ENCODE measurements around the gene RAD23A.
A peak's percentile ranks its signal among the peaks of the same experiment; 100 is the strongest.
"Not testable (repeated sequence)": the region's sequence is repeated elsewhere in the genome, so short reads cannot be mapped to it uniquely, and the experiment has no call there.

RAD23A gene

DNA sequence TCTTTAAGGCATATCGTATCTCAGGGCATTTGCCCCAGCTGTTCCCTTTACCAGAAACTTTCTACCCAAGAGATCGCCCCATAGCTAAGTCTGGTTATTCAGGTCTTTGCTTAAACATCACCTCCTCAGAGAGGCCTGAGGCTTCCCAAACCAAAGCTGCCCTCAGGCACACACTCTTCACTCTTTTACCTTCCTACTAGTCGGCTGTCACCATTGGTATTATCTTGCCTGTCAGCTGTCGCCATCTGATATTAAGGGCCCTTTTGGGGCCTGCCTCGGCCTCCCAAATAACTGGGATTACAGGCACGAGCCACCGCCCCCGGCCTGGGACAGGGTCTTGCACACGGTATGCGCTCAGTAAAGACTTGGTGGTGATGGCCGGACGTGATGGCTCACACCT is 10.3 kb downstream of the RAD23A start:
- no peak for DNase-seq

DNA sequence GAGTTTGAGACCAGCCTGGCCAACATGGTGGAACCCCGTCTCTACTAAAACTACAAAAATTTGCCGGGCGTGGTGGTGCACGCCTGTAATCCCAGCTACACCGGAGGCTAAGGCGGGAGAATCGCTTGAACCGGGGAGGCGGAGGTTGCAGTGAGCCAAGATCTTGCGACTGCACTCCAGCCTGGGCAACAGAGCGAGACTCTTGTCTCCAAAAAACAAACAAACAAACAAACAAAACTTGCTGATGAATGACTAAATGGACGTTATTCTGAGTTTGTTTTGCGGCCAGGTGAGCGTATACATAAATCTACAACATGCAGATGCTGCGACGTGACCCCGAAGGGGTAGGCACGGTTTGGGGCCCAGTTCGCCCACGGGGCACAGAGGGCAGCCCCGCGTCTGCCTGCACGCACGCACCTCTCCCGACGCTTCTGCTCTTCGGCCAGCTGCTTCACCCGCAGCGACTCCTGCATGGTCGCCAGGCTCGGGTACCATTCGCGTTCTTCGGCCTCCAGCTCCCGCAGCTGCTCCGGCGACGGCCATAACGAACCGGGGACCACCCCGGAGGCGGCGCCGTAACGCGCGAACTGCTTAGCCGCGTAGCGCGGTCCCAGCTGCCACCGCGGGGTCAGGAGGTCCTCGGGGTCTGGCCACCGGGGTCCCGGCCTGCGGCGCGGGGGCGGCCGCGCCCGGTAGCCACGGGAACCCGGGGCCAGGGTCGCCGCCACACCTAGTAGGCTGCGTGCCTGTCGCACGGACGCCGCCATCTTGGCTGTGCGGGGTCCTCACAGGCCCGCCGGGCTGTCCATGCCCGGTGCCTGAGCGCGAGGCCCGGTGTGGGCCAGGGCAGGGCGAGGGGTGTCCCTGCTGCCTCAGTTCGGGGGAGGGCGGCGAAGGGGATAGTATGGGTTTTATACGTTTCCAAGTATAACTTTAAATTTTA is 11.1 kb downstream of the RAD23A start, which contains the start of gene GADD45GIP1:
GADD45GIP1 (minus strand) TSS at position 778 of the 943 bp plus-strand sequence; CDS start at position 767, 11 bp downstream.
- peak; percentile 80 for DNase-seq

DNA sequence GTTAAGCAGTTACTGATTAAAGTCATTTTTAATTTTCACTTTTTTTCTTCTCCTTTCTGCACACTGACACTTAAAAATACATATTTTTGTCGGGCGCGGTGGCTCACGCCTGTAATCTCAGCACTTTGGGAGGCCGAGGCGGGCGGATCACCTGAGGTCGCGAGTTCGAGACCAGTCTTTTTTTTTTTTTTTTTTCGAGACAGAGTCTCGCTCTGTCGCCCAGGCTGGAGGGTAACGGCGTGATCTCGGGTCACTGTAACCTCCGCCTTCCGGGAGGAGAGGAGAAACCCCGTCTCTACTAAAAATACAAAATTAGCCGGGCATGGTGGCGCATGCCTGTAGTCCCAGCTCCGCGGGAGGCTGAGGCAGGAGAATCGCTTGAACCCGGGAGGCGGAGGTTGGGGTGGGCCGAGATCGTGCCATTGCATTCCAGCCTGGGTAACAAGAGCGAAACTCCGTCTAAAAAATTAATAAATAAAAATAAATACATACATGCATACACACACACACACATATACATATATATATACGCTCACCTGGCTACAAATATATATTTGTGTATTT is 11.8 kb downstream of the RAD23A start:
- not testable (repeated sequence) for DNase-seq

DNA sequence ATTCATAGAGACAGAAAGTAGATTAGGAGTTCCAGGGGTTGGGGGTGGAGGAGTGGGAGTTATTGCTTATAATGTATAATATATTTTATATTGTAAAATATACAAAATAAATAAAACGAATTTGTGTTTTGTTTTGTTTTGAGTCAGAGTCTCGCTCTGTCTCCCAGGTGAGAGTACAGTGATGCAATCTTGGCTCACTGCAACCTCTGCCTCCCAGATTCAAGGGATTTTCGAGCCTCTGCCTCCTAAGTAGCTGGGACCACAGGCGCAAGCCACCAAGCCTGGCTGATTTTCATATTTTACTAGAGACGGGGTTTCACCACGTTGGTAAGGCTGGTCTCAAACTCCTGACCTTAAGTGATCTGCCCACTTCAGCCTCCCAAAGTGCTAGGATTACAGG is 13.8 kb downstream of the RAD23A start:
- DNase-seq, result no peak

DNA sequence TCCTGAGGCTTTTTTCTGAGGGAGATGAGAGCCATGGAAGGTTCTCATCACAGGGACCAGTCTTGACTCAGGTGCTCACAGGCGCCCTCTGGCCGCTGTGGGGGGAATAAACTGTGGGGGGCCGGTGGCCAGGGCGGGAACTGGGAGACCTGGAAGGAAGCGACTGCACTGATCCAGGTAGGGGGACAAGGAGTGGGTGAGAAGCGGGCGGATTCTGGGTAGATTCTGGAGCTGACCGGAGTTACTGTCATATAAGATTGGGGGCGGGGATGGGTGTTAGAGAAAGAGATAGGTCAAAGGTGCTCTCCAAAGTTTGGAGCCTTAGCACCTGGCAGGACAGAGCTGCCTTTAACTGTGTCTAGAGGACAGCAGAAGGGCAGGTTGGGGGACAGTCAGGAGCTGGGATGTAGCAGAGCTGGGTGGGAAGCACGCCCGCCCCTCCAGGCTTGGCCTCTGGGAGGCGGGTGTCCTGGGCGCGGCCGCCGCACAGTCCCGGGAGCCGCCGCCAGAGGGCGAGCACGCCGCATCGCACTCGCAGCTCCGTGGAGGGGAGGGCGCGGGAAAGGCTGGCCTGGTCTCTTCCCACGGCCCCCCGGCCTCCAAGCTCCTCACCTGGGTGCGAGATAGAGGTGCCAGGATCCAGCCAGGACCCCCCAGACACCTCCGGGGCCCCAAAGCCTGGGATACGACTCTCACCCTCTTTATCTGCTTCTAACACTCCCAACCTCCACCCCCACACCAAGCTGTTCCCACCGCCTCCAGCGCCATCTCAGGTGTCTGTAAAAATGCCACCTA is 19.6 kb downstream of the RAD23A start:
- peak; percentile 76 for DNase-seq

DNA sequence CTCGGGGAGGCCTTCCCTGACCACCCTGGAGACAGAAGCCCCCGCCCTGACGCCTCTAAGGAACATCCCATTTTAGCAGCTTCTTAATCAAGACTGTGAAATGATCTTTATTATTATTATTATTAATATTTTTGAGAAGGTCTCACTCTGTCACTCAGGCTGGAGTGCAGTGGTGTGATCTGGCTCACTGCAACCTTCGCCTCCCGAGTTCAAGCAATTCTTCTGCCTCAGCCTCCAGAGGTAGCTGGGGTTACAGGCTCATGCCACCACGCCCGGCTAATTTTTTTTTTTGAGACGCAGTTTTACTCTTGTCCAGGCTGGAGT is 20.1 kb downstream of the RAD23A start:
- DNase-seq, result no peak

DNA sequence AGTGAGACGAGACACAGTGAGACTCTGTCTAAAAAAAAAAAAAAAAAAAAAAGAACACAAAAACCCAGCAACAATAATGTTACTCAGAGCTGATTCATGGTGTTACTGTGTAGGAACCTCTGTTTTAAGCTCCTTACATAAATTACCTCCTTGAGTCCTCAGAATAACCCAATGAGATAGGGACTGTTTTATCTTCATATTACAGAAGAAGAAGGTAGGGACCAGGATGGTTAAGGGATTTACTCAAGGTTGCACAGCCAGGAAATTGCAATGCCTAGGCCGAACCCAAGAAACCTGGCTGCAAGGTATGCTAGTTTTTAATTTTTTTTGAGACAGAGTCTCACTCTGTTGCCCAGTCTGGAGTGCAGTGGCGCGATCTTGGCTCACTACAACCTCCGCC is 22.2 kb downstream of the RAD23A start:
- no peak for DNase-seq

DNA sequence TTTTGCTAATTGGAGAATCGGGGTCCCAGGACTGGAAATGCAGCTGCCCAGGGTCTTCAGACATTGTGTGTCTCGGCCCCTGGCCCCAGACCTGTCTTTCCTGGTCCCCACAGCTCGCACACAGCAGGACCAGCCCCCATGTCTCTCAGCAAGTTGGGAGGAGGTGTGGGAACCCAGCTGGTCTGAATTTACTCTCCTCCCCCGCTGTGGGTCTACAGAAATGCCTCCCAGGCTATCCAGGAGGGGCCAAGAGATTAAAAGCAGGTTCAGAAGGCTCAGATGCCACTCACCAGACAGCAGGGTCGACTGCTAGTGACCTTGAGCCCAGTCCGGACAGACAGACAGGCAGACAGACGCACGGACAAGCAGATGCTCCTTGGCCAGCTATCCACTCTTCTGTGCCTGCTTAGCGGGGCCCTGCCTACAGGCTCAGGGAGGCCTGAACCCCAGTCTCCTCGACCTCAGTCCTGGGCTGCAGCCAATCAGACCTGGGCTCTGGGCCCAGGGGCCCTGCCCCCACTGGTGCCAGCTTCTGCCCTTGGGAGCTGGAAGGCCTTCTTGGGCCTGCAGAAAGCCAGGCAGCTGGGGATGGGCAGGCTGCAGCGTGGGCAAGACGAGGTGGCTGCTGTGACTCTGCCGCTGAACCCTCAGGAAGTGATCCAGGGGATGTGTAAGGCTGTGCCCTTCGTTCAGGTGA is 23.8 kb downstream of the RAD23A start, which contains the start of gene DAND5:
DAND5 (plus strand) TSS at position 285 of the 697 bp plus-strand sequence; CDS start at position 370, 85 bp downstream.
- DNase-seq, result no peak

DNA sequence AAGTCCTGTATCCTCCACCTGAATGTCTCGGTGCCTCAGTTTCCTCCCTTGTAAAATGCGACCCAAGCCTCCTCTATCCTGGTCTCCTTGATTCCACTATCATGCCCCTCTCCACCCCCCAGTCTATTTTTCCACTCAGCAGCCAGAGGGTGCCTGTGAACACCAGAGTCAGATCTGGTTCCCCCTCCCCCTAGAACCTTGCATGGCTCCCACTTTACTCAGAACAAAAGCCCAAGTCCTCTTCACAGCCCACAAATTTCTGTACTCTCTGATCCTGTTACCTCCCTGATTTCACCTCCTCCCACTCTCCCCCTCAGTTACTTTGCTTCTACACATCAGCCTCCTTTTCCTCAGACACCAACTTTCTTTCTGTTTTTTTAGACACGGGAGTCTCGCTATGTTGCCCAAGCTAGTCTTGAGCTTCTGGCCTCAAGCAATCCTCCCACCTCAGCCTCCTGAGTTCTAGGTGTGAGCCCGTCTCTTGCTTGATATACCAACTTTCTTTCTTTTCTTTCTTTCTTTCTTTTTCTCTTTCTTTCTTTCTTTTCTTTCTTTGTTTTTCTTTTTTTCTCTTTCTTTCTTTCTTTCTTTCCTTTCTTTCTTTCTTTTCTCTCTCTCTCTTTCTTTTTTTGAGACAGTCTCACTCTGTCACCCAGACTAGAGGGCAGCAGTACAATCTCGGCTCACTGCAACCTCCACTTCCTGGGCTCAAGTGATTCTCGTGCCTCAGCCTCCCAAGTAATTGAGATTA is 24.6 kb downstream of the RAD23A start:
- DNase-seq, result no peak

DNA sequence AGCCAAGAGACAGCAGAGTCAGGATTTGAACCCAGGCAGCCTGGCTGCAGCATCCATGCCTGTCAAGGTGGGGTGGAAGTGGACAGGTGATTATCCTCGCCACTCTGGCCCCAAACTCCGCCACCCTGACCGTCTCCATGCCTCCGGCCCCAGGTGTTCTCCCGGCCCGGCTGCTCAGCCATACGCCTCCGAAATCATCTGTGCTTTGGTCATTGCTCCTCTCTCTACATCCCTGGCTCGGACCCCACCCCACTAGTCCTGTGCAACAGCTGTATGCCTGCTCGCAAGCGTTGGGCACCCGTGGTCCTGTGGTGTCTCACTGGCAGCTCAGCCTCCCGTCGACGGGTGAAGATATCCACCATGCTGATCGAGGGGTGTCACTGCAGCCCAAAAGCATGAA is 27.6 kb downstream of the RAD23A start:
- DNase-seq, result no peak

DNA sequence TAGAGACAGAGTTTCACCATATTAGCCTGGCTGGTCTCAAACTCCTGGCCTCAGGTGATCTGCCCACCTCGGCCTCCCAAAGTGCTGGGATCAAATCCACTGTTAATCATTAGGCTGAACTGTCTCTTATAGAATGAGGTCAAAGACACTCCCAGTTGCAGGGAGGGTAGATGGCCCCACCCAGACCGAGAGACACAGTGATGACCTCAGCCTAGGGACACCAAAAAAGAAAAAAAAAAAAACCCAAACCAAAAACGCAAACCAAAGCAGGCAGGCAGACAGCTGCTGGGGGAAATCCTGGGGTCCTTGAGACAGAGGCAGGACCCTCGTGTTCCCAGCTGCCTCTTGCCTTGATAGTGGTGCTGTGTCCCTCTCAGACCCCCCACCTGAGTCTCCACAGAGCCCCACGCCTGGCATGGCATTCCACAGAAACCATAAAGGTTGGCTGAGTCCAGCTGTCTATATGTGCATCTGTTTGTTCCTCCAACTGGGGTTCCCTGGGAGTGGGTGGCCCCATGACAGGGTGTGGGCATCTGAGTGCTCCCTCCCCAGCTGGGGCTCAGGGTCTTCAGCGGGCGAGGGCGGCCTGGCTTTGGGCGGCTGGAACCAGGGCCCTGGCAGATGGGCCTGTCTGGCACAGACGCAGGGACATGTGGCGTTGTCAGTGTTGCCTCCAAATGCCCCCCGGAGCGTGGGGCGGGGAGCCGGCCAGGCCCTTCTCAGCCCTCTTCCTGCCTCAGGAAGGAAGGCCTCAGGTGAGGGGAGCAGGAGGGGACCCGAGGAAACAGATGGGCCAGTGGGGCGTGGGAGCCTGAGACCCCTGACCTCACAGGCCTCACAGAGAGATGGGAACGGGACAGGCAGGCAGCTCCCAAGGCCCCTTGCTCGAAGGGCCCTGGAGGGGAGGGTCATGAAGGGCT is 28.9 kb downstream of the RAD23A start:
- no peak for DNase-seq

DNA sequence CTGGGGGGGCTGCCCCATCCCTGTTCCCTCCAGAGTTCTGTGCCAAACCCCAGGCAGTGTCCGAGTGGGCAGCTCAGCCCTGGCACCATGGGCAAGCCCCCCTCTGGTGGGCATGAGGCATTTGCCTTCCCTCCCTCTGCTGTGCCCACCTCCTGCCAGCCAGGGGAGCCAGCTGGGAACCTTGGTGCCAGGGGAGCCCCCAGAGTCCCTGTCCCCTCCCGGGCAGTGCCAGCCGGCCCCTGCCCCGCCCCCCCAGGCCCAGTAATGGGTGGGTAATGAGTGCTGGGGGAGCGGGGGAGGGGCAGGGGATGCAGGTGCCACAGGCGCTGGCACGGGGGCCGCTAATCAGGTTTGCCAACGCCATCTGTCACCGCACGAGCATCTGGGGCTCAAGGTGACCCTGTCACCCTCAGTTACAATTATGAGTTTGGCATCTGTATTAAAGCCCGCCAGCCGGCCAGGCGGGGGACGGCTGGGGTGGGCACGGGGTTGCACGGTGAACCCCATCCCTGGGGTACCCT is 29.6 kb downstream of the RAD23A start:
- DNase-seq, result no peak

DNA sequence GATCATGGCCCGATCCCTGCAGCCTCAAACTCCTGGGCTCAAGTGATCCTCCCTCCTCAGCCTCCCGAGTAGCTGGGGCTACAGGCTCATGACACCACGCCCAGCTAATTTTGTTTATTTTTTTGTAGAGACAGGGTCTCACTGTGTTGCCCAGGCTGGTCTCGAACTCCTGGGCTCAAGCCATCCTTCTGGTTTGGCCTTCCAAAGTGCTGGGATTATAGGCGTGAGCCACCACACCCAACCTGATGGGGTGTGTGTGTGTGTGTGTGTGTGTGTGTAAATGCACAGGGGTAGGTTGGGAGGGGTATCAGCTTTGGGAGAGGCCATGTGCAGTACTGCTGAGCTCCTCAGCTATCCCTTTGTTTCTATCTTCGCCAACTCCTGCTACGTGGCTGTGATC is 30.4 kb downstream of the RAD23A start:
- not testable (repeated sequence) for DNase-seq

DNA sequence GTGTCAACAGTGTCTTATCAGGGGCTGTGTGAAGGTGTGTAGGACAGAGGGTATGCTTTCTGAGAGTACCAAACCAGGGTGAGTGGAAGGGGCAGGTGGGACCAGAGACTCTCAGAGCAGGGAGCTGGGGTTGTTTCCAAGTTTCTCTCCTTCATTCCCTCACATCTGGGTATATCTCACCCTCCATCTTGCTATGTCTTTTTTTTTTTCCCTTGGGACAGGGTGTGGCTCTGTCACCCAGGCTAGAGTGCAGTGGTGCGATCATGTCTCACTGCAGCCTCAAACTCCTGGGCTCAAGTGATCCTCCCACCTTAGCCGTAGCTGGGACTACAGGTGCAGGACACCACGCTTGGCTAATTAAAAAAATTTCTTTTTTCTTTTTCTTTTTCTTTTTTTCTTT is 34.3 kb downstream of the RAD23A start:
- DNase-seq, result no peak

DNA sequence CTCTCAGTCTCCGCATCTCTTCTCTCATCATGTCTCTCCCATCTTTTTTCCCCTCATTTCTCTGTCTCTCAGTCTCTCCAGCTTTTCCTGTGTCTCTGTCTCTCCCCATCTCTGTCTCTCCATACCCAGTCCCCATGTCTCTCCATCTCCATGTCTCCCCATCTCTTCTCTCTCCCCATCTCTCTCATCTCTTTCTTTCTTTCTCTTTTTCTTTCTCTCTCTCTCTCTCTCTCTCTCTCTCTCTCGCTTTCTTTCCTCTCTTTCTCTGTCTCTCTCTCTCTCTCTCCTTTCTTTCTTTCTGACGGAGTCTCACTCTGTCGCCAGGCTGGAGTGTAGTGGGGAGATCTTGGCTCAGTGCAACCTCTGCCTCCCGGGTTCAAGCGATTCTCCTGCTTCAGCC is 37.0 kb downstream of the RAD23A start:
- no peak for DNase-seq

DNA sequence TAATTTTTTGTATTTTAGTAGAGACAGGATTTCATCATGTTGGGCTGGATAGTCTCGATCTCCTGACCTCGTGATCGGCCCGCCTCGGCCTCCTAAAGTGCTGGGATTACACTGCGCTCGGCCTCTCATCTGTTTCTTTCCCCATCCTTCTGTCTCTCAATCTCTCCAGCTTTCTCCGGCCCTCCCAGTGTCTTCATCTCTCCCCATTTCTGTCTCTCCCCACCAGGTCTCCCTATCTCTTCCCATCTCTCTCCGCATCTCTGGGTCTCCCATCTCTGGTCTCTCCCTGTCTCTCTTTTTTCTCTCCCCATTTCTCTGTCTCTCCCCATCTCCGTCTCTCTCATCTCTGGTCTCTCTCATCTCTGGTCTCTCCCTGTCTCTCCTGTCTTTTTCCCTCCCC is 37.4 kb downstream of the RAD23A start:
- DNase-seq, result no peak

DNA sequence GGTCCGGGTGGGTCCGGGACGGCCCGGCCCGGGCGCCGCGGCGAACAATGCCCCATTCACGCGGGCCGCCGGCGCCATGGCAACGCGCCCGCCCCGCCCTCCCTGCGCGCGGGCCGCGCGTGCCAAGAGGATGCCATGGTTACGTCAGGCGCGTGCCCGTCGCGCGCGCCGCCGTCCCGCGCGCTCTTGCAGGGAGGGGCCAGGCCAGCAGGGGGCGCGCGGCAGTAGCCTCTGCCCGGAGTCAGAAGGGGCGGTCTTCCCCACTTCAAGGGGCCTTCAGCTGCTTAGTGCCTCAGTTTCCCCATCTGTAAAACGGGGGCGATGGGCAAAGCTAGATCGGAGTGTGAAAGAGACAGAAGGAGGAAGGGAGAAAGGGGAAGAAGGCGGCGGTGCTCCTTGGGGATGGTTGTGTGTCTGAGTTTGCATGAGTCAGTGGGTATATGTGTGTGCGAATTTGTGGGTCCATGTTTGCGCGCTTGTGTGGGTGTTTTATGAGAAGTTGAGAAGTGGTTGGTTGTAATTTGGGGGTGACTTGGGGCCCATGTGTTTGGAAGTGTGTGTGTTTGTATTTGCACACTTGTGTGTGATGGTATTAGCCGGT is 38.0 kb downstream of the RAD23A start:
- DNase-seq, result peak; percentile 53

DNA sequence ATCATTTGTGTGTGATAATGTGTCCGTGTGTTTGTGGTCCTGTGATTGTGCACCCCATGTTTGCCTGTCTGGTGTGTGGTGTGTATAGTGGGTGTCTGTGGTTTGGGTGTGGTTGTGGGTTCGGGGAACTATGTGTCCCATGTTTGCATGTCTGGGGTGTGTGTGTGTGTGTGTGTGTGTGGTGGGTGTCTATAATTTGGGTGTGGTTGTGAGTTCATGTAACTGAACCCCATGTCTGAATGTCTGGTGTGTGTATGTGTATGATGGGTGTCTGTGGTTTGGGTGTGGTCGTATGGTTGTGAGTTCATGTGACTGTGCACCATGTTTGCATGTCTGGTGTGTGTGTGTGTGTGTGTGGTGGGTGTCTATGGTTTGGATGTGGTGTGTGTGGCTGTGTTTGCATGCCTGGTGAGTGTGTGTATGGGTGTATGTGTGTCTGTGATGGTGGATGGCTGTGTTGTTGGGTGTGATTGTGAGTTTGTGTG is 38.5 kb downstream of the RAD23A start:
- DNase-seq, result no peak

DNA sequence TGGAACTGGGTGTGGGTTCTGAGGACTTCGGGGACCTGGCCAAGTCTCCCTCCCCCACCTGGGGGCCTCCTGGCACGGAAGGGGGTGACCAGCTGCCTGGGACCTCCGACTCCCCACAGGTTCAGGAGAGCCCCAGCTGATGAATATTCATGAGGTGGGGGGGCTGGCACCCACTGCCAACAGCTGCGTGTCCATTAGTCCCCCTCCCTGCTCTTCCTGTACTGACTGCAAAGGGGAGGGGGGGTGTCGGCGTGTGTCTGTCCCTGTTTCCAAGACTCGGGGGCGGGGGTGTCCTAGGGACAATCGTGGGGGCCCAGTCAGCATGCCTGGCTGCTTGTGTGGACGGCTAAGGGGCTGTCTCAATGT is 39.0 kb downstream of the RAD23A start:
- no peak for DNase-seq
